SK-N-MC (cell line): Measurements from ENCODE around the gene CDH4.

ENCODE experiments used
- DNase-seq: peaks from one replicate; pipeline ENCODE4 v3.0.0-alpha.2; 2011; ENCODE audit warnings: low read depth, low spot score
- H3K27ac ChIP-seq: fragments of 200-600 bp; sonication (generic); 2 replicates; pipeline ENCODE4 v1.5.1; 2016; ENCODE audit warnings: mixed run types
- H3K36me3 ChIP-seq: fragments of 200-600 bp; sonication (generic); 2 replicates; pipeline ENCODE4 v1.6.1; 2017; ENCODE audit warnings: antibody characterized with exemption, low read length, mixed read lengths; ENCODE audit not compliant: insufficient read depth
- H3K4me3 ChIP-seq: fragments of 200-600 bp; sonication (generic); 2 replicates; pipeline ENCODE4 v1.5.1; 2016
- H3K9ac ChIP-seq: fragments of 200-600 bp; sonication (generic); 2 replicates; pipeline ENCODE4 v1.8.0; 2017; ENCODE audit warnings: mixed run types, mixed read lengths; ENCODE audit not compliant: insufficient read length
- H3K9me3 ChIP-seq: fragments of 200-600 bp; sonication (generic); 2 replicates; pipeline ENCODE4 v1.6.1; 2017; ENCODE audit warnings: low read depth, mild to moderate bottlenecking, antibody characterized with exemption, low read length, moderate library complexity, mixed read lengths
- EZH2 ChIP-seq: fragments of 200-600 bp; sonication (generic); IDR thresholded peaks from one replicate; pipeline ENCODE4 v1.6.1; 2017; ENCODE audit warnings: antibody characterized with exemption
- FOXP2 ChIP-seq: optimal IDR thresholded peaks from 2 replicates; pipeline ENCODE3; 2011; ENCODE audit warnings: mild to moderate bottlenecking, moderate library complexity; ENCODE audit not compliant: insufficient read depth; ENCODE audit errors: extremely low read length, control extremely low read depth
- POLR2AphosphoS5 ChIP-seq: IDR thresholded peaks from 2 replicates; pipeline ENCODE4 v1.6.1; 2012; ENCODE audit warnings: mild to moderate bottlenecking, low read depth, low read length, borderline replicate concordance

Gene CDH4

DNA sequence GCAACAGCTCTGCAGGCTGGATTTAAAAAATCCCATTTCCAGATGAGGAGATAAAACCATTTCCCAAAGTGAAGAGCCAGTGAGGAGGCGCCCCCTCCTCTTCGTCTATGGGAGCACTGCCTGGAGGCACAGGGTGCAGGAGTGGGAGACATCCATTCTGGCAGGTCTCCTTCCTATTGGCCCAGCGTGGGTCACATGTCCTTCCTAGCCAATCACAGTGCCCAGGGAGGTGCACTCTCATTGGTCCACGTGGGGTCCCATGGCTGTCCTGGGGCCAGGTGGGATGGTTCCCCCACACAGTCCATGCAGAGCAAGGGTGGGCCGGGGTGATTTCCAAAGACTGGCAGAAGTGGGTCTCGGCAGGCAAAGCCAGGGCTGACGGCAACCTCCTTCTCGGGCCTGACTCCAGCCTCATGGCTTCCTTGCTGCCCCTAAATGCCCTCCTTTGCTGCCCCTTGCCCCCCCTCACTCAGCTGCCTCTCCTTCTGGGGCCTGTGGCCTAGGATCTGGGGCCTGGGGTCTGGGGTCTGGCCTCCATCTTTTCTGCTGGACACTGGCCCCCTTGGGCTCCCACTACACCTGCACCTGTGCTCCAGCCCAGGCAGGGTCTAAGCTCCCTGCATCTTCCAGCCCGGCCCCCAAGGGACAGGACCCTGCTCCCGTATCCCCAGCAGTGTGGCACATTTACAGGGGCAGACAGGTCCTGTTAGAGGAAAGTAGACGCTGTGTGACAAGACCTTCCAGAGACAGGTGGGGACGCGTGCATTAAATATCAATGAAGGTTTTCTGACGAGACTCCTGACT lies 581.9 kb downstream of the CDH4 start:
- H3K9ac ChIP-seq: no peak overlapping the region
- H3K27ac ChIP-seq: no peak overlapping the region
- no peak for TF ChIP-seq EZH2
- no peak for TF ChIP-seq POLR2AphosphoS5
- no peak for TF ChIP-seq FOXP2
- DNase-seq: no peak
- no peaks in the 10 kb centered on the region for H3K9me3 ChIP-seq
- H3K4me3 ChIP-seq: no peak overlapping the region
- no peaks in the 10 kb centered on the region for H3K36me3 ChIP-seq

DNA sequence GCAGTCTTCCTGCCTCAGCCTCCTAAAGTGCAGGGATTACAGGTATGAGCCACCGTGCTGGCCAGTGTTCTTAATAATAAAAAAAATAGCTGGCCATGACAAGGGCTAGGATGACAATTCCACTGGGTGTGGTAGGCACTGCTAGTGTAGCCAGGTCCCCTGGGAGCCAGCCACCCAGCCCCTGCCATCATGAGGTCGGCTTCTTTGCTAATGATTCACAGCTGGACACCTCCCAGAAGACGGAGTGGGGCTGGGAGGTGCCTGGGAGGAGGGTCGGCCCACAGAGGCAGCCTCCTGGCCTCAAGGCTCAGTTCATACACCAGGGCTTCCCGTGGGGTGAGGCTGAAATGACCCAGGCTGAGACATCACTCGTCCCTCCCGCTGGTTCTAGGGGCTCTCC lies 583.2 kb downstream of the CDH4 start:
- no peak overlapping the region for H3K4me3 ChIP-seq
- H3K36me3 ChIP-seq: no peaks in the 10 kb centered on the region
- H3K27ac ChIP-seq: no peak overlapping the region
- no peaks in the 10 kb centered on the region for H3K9me3 ChIP-seq
- TF ChIP-seq FOXP2 (no peak), POLR2AphosphoS5 (no peak), EZH2 (no peak)
- no peak for DNase-seq
- H3K9ac ChIP-seq: no peak overlapping the region

DNA sequence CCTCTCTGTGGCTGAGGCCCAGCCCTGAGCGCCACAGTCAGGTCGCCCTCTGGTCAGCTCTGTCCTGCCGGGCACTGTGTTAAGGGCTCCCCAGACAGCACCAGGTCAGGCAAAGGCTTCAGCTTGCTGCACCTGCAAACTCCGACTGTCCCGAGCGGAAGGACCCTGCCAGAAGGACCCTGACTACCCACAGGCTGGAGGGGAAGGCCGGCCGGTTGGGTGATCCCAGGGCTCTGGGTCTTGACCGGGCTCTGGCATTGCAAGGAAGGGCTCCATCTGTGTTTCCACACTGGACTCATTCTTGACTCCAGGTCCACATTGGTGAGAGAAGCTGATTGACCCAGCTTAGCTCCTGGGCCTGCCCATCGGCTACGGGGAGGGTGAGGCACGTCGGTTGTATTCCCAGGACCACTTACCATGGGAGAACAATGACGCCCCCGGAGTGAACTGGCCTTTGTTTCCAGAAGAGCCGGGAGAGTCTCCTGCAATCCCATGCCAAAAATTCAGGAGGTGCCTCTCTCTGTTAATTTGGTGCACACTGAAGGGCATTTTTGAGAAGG lies 583.8 kb downstream of the CDH4 start:
- Histone ChIP-seq H3K4me3 (no peak overlapping the region), H3K9me3 (no peaks in the 10 kb centered on the region), H3K9ac (no peak overlapping the region), H3K36me3 (no peaks in the 10 kb centered on the region), H3K27ac (no peak overlapping the region)
- no peak for DNase-seq
- TF ChIP-seq POLR2AphosphoS5 (no peak), FOXP2 (no peak), EZH2 (no peak)

DNA sequence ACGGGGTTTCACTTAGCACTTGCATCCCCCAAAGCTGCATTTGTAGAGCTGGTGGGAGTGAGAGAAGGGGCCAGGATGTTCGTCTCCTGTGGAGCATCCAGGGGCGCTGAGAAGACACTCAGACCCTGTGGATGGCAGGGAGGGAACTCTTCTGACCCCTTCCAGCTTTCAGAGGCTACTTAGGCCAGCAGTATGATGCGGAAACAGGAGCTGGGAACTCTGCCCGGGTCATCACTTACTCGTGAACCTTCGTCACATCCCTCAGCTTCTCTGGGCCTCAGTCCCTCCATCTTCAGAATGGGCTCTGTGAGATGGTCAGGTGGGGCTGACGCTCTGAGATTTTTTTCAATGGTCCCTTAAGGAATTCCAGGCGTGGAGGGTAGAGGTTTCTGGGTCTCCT lies 585.1 kb downstream of the CDH4 start:
- DNase-seq: no peak
- no peak for TF ChIP-seq EZH2
- Histone ChIP-seq H3K9ac (no peak overlapping the region), H3K9me3 (no peaks in the 10 kb centered on the region), H3K4me3 (no peak overlapping the region), H3K36me3 (no peaks in the 10 kb centered on the region), H3K27ac (no peak overlapping the region)

DNA sequence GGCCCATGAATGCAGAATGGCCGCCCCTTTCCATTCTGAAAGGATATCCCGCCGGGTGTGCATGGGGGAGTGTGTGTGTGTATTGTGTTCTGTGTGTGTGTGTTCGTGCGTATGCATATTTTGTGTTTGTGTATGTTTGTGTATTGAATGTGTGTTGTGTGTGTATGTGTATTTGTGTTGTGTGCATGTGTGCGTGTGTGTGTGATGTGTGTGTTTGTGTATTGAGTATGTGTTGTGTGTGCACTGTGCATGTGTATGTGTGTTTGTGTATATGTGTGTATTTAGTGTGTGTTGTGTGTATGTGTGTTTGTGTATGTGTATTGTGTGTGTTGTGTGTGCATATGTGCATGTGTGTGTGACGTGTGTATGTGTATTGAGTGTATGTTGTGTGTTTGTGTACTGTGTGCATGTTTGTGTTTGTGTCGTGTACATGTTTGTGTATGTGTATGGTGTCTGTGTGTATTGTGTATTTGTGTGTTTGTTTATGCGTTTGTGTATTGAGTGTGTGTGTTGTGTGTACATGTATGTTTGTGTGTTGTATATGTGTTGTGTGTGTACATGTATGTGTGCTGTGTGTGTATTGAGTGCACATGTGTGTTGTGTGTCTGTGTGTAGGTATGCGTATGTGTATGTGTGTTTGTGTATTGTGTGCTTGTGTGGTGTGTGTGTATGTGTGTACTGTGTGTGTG lies 587.3 kb downstream of the CDH4 start:
- no peak overlapping the region for H3K4me3 ChIP-seq
- no peaks in the 10 kb centered on the region for H3K9me3 ChIP-seq
- TF ChIP-seq POLR2AphosphoS5 (no peak), EZH2 (no peak), FOXP2 (no peak)
- no peak for DNase-seq
- no peak overlapping the region for H3K9ac ChIP-seq
- H3K27ac ChIP-seq: no peak overlapping the region
- no peaks in the 10 kb centered on the region for H3K36me3 ChIP-seq

DNA sequence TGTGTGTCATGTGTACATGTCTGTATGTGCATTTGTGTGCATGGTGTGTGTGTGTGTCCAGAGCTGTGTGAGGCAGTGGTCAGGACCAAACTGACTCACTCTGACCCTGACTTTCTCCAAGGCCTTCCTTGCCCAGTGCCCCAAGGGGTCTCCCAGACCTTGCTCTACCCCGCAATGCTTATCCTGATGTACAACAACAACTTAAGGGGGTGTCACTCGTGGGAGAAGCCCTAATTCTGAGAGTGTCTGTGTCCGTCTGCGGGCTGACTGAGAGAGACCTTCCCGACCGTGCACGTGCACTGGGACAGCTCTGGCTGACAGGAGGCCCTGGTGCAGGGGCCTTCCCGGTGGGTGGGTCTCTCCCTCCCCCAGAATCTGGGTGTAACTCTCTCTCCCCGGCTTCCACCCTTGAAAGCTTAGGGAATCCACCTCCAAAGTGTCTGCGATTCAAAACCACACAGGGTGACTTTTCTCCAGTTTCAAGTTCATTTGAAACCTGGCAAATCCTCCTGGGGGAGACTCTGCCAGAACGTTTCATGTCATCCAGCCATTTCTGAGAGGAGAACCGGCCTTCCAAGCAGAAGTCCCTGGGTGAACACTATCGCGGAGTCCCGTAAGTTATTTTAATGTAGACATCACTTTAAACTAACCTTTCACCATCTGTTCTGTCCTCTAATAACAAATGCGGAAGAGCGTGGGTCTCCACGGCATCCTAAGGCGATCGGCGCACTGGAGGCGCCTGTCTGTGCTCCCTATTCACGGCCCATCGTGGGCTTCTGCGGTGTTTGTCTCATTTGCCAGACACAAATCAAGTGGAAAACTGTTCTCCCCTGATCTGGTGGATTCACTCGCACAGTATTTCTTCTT lies 588.1 kb downstream of the CDH4 start:
- Histone ChIP-seq H3K27ac (no peak overlapping the region), H3K36me3 (no peaks in the 10 kb centered on the region), H3K9me3 (no peaks in the 10 kb centered on the region), H3K9ac (no peak overlapping the region), H3K4me3 (no peak overlapping the region)
- DNase-seq: no peak
- TF ChIP-seq FOXP2: no peak
- no peak for TF ChIP-seq EZH2
- TF ChIP-seq POLR2AphosphoS5: no peak

DNA sequence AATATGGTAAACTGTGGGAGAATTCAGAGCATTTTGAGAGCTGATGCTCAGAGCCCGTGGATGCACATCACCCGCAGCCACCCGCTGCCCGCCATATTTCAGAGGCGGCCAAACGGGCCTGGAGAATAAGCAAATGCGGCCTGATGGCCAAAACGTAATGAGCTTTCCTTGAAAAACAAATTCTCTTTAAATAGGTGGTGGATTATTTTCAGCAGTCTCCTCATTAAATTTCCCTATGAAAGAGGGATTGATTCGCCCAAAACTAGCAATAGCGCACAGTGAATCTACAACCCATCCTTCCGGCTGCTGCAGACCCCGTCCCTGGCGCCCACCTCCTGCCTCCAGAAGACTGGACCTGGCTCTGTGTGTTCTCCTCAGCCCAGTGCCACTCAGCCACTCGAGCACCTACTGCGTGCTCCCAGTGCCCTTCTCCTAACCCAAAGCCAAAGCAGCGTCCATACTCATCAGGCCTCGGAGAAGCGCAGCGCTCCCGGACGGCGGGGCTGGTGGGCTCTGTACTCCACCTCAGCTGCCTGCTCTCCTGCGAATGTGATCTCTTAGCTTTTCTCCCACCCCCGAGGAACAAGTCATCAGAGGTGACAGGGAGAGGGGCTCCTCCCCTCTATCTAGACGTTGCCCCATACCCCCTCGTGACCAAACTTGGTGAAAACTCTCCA lies 588.9 kb downstream of the CDH4 start:
- TF ChIP-seq FOXP2 (no peak), POLR2AphosphoS5 (no peak), EZH2 (no peak)
- Histone ChIP-seq H3K27ac (no peak overlapping the region), H3K9me3 (no peaks in the 10 kb centered on the region), H3K4me3 (no peak overlapping the region), H3K9ac (no peak overlapping the region), H3K36me3 (no peaks in the 10 kb centered on the region)
- no peak for DNase-seq
